ENCODE data around the gene CST5. TPM values are rescaled to one million over a fixed set of nuclear protein-coding genes. Genes with fewer than 3 reads are reported as not detected.
A peak's percentile ranks its signal among the peaks of the same experiment; 100 is the strongest.

Gene CST5
- polyA plus RNA-seq, 1 of the 3 experiments (the other 2 are of a cell fraction) = not detected

DNA sequence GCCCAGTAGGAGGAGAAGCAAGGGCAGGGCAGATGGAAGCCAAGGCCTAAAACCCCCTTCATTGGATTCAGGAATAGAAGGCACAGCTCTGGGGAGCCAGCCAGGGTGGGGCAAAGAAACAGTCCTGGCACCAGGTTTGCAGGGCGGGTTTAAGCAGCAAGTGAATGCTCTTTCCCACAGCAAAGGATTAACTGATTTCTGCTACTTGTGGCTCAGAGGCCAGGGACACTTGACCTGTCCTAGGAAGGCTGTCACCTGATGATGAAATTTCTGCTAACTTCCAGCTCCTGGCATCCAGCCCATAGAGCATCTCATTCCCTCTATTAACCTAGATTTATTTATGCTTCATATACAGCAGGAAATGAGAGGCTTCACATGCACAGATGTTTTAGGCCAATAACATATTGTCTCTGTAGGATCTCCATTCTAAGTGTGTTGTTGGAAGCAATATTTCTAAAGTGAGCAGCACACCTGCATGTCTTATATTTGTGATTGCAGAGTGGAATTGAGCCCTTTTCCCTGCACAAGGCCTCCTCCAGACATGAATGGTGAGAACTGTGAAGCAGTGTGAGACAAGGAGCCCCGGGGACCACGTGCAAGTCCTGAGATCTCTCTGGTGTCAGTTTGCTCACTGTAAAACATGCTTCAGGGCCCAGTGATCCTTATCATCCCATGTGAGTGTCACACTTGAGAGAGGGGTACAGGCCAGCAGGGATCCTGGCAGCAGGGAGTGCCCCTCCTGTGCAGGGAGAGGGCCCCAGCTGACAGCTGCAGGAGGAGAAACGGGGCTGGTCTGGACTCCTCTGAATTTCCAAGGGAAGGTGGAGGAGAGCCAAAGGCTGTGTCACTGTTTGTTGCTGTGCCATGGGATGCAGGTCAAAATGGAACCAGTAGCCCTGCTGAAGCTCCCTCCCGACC, 41.1 kb upstream of the CST5 start:
- TF ChIP-seq MEF2A (IDR thresholded peaks at IDR 0.05; ENCODE audit: borderline replicate concordance, low read depth) (no peak), TEAD4 (IDR thresholded peaks at IDR 0.05; ENCODE audit: borderline replicate concordance, insufficient read depth) (no peak)
- Histone ChIP-seq H3K9me3 (no peaks in the 10 kb centered on the region), H3F3A (replicated peaks; ENCODE audit: insufficient read depth) (no peaks in the 10 kb centered on the region), H3K36me3 (replicated peaks in 1 of 2; ENCODE audit: control insufficient read depth in 1 of 2, insufficient read depth in 2 of 2, low read length in 1 of 2) (no peaks in the 10 kb centered on the region), H3K4me3 (ENCODE audit: low read depth in 2 of 2, low read length in 1 of 2) (no peak overlapping the region), H3K9ac (no peak overlapping the region), H3K79me2 (ENCODE audit: insufficient read depth) (no peaks in the 10 kb centered on the region), H3K27me3 (ENCODE audit: insufficient read depth) (no peaks in the 10 kb centered on the region), H3K9me2 (no peaks in the 10 kb centered on the region), H3K4me1 (ENCODE audit: control insufficient read depth in 1 of 2, insufficient read depth in 2 of 2, low read depth in 1 of 2, low read length in 1 of 2) (peaks cover 0 to 8% of the 10 kb centered on the region in 2 experiments; a peak in 1 of 4 replicates), H4K20me1 (ENCODE audit: insufficient read depth) (no peaks in the 10 kb centered on the region), H2AFZ (ENCODE audit: low read depth) (no peak overlapping the region), H3K27ac (ENCODE audit: low read depth in 2 of 2, low read length in 1 of 2) (no peak overlapping the region), H3K4me2 (no peak overlapping the region)
- WGBS (ENCODE audit: low lambda C conversion rate) = 12% methylated on average over 4 of the region's 5 CpGs
- POLR2A ChIA-PET = no interaction called here
- CTCF ChIA-PET = interaction anchor here (1.4 kb wide), 1 partner anchor 16 kb away, joined by 5 read pairs; no protein-coding TSS in a partner anchor
- DNase-seq = peak; percentile 30

DNA sequence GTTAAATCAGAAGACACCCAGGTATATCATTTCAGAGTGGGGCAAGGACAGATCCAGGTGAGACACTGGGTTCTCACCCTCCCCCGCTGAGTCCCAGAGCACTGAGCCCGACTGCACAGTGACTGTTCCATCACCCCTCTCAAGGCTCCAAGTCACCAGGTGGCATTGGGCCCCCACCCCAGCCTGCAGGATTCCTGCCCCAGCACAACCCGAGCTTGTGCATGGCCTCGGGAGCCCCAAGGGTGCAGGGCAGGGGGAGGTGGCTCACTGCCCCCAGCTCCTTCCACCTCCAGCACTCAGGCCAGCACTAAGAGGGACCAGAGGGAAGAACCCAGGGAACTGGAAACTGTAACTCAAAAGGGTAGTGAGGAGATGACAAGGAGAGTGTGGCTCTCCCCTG, 39.3 kb upstream of the CST5 start:
- Histone ChIP-seq H3K9ac (no peak overlapping the region), H3F3A (replicated peaks; ENCODE audit: insufficient read depth) (no peaks in the 10 kb centered on the region), H3K9me2 (no peaks in the 10 kb centered on the region), H3K27ac (ENCODE audit: low read depth in 2 of 2, low read length in 1 of 2) (no peak overlapping the region), H3K4me2 (no peak overlapping the region), H3K36me3 (replicated peaks in 1 of 2; ENCODE audit: control insufficient read depth in 1 of 2, insufficient read depth in 2 of 2, low read length in 1 of 2) (no peaks in the 10 kb centered on the region), H2AFZ (ENCODE audit: low read depth) (no peak overlapping the region), H3K4me1 (ENCODE audit: control insufficient read depth in 1 of 2, insufficient read depth in 2 of 2, low read depth in 1 of 2, low read length in 1 of 2) (peaks cover 0 to 8% of the 10 kb centered on the region in 2 experiments; a peak in 1 of 4 replicates), H3K27me3 (ENCODE audit: insufficient read depth) (no peaks in the 10 kb centered on the region), H3K4me3 (ENCODE audit: low read depth in 2 of 2, low read length in 1 of 2) (no peak overlapping the region), H4K20me1 (ENCODE audit: insufficient read depth) (no peaks in the 10 kb centered on the region), H3K9me3 (no peaks in the 10 kb centered on the region), H3K79me2 (ENCODE audit: insufficient read depth) (no peaks in the 10 kb centered on the region)
- ChIA-PET POLR2A (no interaction called here), CTCF (interaction anchor here (0.6 to 1.8 kb wide), 2 partner anchors 12 to 18 kb away, joined by 3 to 5 read pairs; no protein-coding TSS in a partner anchor)
- 19% methylated on average over 3 of the region's 4 CpGs for whole genome bisulfite sequencing (ENCODE audit: low lambda C conversion rate)
- no peak for TF ChIP-seq FOXJ3 (CRISPR knock-in tag; IDR thresholded peaks at IDR 0.05)
- no peak for TF ChIP-seq EZH2phosphoT487 (IDR thresholded peaks at IDR 0.05; ENCODE audit: borderline replicate concordance, low read depth)
- TF ChIP-seq, protein P1, sequence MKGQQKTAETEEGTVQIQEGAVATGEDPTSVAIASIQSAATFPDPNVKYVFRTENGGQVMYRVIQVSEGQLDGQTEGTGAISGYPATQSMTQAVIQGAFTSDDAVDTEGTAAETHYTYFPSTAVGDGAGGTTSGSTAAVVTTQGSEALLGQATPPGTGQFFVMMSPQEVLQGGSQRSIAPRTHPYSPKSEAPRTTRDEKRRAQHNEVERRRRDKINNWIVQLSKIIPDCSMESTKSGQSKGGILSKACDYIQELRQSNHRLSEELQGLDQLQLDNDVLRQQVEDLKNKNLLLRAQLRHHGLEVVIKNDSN (IDR thresholded peaks at IDR 0.05; ENCODE audit: borderline replicate concordance, low read depth) = no peak
- no peak for TF ChIP-seq SMC3 (IDR thresholded peaks at IDR 0.05; ENCODE audit: low read depth, low read length)
- TF ChIP-seq MEF2A (IDR thresholded peaks at IDR 0.05; ENCODE audit: borderline replicate concordance, low read depth) = no peak
- TF ChIP-seq SIN3A (IDR thresholded peaks at IDR 0.05; ENCODE audit: borderline replicate concordance, low read depth, low read length) = no peak
- TF ChIP-seq, protein P2, sequence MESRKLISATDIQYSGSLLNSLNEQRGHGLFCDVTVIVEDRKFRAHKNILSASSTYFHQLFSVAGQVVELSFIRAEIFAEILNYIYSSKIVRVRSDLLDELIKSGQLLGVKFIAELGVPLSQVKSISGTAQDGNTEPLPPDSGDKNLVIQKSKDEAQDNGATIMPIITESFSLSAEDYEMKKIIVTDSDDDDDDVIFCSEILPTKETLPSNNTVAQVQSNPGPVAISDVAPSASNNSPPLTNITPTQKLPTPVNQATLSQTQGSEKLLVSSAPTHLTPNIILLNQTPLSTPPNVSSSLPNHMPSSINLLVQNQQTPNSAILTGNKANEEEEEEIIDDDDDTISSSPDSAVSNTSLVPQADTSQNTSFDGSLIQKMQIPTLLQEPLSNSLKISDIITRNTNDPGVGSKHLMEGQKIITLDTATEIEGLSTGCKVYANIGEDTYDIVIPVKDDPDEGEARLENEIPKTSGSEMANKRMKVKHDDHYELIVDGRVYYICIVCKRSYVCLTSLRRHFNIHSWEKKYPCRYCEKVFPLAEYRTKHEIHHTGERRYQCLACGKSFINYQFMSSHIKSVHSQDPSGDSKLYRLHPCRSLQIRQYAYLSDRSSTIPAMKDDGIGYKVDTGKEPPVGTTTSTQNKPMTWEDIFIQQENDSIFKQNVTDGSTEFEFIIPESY (IDR thresholded peaks at IDR 0.05; ENCODE audit: borderline replicate concordance, low read depth) = no peak
- no peak for TF ChIP-seq CHD2 (IDR thresholded peaks at IDR 0.05; ENCODE audit: low read length, partially characterized antibody)
- no peak for TF ChIP-seq TEAD4 (IDR thresholded peaks at IDR 0.05; ENCODE audit: borderline replicate concordance, insufficient read depth)
- TF ChIP-seq GABPA (IDR thresholded peaks at IDR 0.05; ENCODE audit: low read depth) = no peak
- DNase-seq = no peak
